Hindlimb muscle (tissue), 1 donor: ENCODE measurements around the gene SPATA33. TPM values are rescaled to one million over a fixed set of nuclear protein-coding genes. Genes with fewer than 3 reads are reported as not detected.
"Not testable (repeated sequence)": the region's sequence is repeated elsewhere in the genome, so short reads cannot be mapped to it uniquely, and the experiment has no call there.

Experiments used
- DNase-seq: peaks from one replicate; pipeline ENCODE4 v3.0.0-alpha.2; 2013
- polyA plus RNA-seq: library from polyadenylated mRNA; unstranded; fragments of 120-200 nt; gene quantifications from one replicate; pipeline ENCODE4 v1.2.1, GENCODE V29; 2013; ENCODE audit not compliant: insufficient read length

The SPATA33 gene
- polyA plus RNA-seq, 1 donor = 5.5 TPM

DNA sequence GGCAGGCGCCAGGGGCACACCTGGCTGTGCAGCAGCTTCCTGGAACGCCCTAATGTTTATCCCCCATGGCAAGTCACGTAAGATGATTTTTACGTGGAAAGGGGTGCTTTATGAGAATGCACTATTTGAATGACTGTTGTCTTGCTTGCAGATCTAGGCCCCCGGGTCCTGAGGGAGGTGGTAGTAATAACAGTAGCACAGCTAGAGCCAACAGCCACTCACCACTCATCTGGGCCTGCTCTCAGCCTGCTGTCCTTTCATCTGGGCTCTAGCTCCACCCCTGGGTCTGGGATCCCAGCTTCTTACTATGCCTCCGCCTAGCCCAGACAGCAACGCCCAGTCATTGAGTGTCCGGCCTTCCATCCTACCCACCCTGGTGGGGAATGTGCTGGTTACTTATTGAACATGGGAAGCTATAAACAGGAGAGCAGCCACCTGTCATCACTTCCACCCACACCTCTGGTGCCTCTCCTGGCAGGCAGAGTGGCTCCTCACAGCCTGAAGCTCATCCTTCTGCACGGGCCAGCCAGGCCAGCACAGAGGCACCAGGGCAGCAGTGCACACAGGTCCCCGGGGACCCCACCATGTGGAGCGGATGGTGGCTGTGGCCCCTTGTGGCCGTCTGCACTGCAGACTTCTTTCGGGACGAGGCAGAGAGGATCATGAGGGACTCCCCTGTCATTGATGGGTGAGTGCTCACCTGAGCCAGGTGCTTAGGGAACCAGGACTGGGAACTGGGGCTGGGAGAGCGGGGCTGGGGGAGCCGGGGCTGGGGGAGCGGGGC lies 27.6 kb upstream of the SPATA33 start:
- no peak for DNase-seq

DNA sequence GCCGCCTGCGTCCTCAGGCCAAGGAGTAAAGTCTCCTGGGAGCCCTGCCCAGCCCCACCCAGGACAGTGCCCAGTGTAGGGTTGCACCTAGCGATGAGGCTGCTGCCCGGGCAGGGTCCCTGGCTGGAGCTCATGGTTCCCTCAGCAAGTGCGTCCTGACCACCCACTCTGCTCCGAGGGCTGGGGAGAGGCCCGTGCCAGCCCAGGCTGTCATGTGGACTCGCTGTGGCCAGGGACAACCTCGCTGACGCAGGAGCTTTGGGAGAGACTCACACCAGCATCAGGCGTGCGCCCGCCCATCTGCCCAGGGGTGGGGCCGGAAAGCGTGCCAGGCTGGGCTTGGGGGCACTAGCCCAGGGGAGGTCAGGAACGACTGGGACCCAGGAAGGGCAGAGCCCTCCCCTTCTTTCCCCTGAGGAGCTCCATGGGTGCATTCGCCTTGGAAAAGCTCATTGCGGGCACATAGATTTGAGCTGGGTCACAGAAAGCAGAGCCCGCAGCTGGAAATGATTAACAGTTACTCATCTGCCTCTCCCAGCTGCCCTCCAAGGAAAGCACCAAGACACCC lies 24.5 kb upstream of the SPATA33 start:
- no peak for DNase-seq

DNA sequence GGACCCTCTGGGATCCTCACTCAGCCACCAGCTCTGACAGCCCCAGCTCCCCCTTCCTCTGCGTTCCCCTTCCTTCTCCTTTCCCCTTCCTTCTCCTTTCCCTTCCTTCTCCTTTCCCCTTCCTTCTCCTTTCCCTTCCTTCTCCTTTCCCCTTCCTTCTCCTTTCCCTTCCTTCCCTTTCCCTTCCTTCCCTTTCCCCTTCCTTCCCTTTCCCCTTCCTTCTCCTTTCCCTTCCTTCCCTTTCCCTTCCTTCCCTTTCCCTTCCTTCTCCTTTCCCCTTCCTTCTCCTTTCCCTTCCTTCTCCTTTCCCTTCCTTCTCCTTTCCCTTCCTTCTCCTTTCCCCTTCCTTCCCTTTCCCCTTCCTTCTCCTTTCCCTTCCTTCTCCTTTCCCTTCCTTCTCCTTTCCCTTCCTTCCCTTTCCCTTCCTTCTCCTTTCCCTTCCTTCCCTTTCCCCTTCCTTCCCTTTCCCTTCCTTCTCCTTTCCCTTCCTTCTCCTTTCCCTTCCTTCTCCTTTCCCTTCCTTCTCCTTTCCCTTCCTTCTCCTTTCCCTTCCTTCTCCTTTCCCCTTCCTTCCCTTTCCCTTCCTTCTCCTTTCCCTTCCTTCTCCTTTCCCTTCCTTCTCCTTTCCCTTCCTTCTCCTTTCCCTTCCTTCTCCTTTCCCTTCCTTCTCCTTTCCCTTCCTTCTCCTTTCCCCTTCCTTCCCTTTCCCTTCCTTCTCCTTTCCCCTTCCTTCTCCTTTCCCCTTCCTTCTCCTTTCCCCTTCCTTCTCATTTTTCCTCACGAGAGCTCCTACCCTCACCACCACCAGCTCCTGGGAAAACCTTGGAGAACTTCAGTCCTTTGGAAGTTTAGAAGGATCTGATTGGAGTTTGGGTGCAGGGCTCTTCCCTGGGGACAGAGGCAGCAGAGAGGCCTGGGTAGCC lies 22.9 kb upstream of the SPATA33 start:
- DNase-seq = not testable (repeated sequence)

- DNase-seq = no peak
Observed at GRCh38 chr16:89636663-89637062, 21.0 kb upstream of the SPATA33 start.

- no peak for DNase-seq
Observed at GRCh38 chr16:89637379-89637778, 20.3 kb upstream of the SPATA33 start.

DNA sequence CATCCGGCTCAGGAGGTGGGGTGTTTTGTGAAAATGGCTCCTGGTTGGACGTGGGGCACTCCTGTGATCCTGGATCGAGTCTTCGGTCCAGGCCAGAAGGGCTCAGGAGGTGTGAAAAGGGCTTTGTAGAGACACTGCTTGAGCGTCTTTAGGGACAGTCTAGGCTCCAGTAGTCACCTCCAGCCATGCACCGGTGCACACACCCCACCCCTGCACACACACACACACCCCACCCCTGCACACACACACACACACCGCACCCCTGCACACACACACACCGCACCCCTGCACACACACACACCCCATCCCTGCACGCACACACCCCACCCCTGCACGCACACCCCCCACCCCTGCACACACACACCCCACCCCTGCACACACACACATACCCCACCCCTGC lies 19.2 kb upstream of the SPATA33 start:
- DNase-seq = no peak

DNA sequence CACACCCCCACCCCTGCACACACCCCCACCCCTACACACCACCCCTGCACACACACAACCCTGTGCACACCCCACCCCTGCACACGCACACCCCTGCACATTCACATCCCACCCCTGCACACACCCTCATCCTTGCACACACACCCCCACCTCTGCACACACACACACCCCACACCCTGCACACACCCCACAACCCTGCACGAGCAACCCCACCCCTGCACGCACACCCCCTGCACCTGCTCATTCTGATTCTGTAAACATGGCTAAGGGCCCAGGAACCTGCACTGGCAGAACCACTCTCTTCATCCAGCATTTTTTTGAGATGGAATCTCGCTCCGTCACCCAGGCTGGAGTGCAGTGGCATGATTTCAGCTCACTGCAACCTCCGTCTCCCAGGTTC lies 18.3 kb upstream of the SPATA33 start:
- no peak for DNase-seq

DNA sequence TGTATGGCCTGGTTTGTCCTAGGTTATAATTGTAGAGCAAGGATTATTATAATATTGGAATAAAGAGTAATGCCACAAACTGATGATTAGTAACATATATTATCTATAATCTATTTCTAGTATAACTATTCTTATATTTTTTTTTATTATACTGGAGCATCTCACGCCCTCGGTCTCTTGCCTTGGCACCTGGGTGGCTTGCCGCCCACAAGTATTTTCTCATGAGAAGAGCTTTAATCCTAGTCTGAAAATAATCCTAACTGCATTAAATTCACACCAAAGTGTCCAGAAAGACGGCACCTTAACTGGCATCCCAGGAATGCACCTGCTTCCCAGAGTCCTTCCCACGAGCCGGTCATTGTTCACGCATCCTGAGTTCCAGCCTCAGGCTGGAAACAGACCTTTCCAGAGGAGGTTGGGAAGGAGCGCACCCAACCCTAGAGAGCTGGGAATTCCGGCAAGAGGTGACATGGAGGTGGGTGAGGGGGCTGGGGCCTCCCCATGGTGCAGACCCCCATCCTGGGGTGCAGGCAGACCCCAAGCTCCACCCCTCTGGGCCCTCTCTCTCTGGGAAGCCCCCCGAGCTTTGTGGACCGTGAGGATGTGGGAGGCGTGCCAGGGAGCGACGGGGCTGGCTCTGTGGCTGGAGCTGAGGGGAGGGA lies 16.0 kb upstream of the SPATA33 start:
- DNase-seq = no peak

GRCh38 chr16:89642574-89642973 lies 15.1 kb upstream of the SPATA33 start:
- DNase-seq = no peak

GRCh38 chr16:89643769-89644300 lies 13.8 kb upstream of the SPATA33 start:
- DNase-seq = no peak

DNA sequence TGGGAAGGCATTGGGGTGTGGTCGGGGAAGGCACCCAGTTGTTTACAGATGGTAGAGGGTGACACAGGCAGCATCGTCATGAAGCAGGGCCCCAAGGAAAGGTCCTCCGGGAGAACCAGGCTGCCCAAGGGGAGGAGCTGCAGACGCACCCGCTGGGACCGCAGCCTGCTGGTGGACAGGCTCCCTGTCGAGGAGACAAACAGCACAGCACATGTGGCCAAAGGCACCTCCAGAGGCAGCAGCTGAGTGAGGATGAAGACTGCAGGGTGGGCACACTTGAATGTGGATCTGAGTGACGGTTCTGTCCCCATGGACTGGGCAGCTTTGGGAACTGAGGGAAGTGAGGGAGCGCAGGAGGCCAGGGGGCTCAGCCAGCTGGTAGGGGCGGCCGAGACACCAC lies 12.5 kb upstream of the SPATA33 start:
- no peak for DNase-seq

- no peak for DNase-seq
Observed at GRCh38 chr16:89646270-89646669, 11.4 kb upstream of the SPATA33 start.

GRCh38 chr16:89646906-89647305 lies 10.7 kb upstream of the SPATA33 start:
- no peak for DNase-seq

DNA sequence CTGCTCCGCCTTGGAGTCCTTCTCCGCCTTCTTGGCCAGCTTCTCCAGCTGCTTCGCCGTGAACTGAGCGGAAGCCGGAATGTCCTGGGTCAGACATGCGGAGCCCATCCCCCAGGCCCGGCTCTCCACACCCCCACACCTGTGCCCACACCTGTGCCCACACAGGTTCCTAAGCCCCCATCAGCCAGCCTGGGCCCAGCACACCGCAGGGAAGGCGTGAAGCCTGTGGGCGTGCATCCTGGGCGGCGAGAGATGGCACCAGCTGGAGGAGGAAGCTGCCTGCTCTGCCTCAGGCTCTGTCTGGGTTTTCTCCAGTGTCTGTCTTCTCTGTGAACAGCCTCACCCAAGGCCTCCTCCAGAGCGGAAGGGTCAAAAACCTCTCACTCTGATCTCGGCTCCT lies 6.1 kb upstream of the SPATA33 start:
- DNase-seq = no peak

- DNase-seq = no peak
Observed at GRCh38 chr16:89653656-89654295, 3.9 kb upstream of the SPATA33 start.

GRCh38 chr16:89655062-89655643 lies 2.5 kb upstream of the SPATA33 start:
- DNase-seq = no peak

DNA sequence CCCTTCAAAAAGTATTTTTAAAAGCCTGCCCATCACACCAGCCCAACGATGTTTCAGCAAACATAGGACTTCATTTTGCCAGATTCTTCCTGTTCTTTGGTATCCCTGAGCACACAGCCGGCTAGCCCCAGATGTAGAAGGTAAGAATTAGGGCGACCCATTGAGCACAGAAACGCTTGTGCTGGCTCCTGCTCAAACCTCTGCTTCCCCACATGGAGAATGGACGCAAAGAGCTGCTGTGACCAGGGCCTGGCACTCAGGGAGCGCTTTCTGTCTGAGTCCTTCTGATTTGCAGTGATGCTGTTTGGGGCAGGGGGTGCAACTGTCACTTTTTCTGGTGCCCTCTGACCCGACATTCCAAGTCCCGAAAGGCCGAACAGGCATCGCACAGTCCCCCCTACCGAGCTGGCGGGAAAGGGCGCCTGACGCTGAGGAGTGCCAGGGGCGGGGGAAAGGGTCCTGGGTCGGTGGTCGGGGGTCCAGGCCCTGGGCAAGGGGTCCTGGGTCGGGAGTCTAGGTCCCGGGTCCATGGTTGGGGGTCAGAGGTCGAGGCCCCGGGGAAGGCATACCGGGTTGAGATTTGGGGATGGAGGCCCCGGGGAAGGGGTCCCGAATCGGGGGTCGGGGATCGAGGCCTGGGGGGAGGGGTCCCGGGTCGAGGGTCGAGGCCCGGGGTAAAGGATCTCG lies 1.1 kb upstream of the SPATA33 start:
- DNase-seq = no peak

DNA sequence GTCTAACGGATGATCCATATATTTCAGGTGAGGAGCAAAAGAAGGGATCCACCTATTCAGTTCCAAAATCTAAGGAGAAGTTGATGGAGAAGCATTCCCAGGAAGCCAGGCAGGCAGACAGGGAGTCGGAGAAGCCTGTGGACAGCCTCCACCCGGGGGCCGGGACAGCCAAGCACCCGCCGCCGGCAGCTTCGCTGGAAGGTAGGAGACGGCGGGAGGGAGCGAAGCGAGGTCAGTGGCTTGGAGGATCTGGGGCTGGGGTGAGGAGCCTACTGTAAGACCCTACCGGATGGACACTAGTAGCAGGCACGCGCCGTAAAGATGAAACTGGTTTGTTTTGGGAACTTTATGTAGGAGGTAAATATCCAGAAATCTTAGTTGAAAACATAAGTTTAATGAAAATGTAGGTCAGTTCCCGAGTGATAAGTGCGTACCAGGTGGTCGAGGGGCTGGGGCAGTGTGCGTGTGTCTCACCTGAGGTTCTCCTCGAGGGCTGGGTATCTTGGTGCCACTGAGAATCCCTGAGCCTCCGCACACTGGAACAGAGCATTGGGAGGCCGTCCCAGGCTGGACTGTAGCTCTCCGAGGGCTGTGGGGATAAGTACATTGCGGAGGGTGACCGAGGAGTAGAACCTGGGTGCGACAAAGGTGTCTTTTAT lies 714 bp downstream of the SPATA33 start:
- DNase-seq = no peak

DNA sequence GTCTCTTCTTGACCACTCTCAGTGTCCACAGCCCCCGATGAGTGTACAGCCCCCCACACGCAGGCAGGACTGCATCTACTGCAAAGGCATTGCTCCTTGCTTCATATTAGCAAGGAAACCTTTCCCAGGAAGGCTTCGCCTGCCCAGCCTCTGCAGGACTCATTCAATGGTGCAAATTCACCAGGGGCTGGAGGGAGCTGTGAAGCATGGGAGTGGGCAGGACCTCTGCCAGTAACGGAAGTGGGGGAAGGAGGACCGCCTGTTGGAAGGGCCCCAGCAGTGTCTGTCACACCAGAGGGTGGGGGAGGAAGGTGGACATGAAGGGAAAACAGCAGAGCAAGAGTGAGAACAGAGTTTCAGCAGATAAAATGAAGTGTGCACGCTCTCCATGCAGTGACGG lies 2.5 kb downstream of the SPATA33 start:
- no peak for DNase-seq

DNA sequence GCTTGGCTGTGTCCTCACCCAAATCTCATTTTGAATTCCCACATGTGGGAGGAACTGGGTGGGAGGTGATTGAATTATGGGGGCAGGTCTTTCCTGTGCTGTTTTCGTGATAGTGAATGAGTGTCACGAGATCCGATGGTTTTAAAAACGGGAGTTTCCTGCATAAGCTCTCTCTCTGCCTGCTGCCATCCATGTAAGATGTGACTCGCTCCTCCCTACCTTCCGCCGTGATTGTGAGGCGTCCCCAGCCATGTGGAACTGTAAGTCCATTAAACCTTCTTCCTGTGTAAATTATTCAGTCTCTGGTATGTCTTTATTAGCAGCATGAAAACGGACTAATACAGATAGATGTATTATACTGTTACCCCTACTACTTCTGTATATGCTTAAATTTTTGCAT lies 3.6 kb downstream of the SPATA33 start:
- DNase-seq = no peak
